HG03442 (cell line): ENCODE data around the gene RHCE.
"Not testable (repeated sequence)": the region's sequence is repeated elsewhere in the genome, so short reads cannot be mapped to it uniquely, and the experiment has no call there.

ENCODE experiments used
- ATAC-seq: cut with Tn5 transposase; IDR thresholded peaks from one replicate; pipeline ENCODE4 v1.9.1; 2021; ENCODE audit warnings: mild to moderate bottlenecking, moderate library complexity; ENCODE audit not compliant: unreplicated experiment

RHCE gene

GRCh38 chr1:25433389-25434186 lies 13.0 kb upstream of the RHCE start:
- no peak for ATAC-seq

DNA sequence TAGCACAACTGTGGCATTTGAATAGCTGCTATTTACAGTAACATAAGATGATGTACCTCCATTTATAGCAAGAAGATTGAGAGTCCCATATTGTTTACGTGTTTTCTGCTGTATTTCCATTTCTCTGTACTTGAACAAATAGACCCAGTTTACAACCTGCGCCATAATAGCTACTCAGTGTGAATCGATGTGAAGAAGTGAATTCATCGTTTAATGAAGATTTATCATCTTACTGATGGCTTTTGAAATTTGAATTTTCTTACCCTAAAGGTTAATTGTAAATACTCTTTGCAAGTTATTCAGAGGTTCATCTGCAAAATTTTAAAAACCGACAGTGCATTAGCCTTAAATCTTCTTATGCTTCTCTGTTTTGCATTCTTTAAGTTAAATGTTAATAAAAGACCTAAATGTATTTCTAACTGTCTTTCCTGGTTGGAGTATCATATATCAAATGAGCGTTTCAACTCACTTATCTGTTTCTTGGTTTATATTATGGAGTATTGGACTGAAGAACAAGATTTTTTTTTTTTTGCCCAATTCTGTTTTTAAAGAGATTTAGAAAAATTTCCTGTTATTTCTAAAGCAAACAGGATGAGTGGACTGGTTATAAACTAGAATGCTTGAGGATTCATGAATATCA lies 12.2 kb upstream of the RHCE start:
- ATAC-seq = no peak

DNA sequence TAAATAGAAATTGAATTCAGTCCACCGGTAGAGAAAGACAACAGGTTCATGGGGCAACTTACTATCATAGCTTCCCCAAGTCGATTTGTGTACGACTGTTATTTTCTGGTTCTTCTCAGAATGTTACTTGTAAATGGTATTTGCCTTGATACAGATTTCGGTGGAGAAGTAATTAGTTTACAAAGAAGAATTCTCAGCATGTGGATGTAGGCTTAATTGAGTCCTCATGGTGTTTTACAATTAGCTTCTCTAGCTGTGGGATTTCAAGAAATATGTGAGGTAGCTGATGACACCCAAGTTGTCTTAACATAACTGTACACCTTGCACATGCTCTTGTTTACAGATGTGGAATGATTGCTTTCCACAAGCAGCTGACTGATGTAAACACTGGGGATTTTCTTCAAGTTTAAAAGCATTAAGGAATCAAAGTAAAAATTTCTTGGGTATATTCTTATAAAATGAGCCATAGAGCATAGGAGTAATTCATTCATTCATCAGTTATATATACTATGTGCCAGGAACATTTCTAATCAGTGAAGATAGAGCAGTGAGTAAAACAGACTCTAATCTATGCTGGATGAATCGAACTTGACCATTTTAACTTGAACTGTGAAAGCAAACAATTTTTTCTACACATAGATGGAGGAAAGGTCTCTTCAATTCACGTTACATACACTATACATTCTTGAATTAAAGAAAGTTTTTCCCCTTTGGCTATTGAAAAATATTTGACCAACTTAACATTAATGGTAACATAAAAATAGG lies 11.5 kb upstream of the RHCE start:
- no peak for ATAC-seq

- peak; percentile 21 for ATAC-seq
Measured at GRCh38 chr1:25430967-25431881, 10.6 kb upstream of the RHCE start.

DNA sequence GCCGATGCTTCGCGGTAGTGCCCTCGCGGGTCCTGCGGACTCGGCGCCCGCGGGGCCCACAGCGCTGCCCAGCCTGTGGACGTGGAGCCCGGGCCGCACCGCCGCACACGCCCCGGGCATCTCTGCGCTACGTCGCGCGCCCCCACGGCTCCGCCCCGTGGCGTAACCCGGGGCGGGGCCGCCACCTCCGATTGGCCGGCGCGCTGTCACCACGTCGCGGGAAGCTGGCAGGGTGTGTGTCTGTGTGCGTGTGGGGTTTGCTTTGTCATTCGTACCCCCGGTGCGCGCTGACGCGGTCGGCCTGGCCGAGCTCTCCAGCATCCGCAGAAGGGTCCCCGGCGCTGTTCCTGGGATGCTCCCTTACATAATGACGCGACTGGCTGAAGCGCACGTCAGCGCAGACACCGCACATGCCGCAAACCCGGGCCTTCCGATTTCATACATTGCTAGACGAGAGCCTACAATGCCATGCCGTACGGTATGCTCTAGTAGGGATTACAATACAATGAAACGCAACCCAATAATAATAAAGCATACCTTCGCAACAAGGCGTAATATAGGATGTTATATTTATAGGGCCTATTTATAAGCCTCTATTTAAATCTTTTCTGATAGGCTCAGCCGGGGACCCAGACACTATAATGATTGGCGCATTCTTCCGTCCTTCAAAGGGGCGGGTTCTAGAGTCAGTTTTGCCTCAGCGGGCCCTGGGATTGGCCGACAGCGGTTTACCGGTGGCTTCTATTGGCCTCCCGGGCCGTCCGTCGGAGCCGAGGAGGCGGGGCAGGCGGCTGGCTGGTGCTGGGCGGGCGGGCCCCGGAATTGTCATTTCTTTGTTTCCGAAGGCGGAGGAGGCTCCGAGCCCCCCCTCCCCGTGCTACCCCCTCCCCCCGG lies 9.7 kb upstream of the RHCE start, which contains the start of gene MACO1:
Gene MACO1, plus strand, starts transcription at position 825 of the 894 bp plus-strand sequence. CDS start 202 bp downstream, outside the sequence.
- ATAC-seq = peak; percentile 83

DNA sequence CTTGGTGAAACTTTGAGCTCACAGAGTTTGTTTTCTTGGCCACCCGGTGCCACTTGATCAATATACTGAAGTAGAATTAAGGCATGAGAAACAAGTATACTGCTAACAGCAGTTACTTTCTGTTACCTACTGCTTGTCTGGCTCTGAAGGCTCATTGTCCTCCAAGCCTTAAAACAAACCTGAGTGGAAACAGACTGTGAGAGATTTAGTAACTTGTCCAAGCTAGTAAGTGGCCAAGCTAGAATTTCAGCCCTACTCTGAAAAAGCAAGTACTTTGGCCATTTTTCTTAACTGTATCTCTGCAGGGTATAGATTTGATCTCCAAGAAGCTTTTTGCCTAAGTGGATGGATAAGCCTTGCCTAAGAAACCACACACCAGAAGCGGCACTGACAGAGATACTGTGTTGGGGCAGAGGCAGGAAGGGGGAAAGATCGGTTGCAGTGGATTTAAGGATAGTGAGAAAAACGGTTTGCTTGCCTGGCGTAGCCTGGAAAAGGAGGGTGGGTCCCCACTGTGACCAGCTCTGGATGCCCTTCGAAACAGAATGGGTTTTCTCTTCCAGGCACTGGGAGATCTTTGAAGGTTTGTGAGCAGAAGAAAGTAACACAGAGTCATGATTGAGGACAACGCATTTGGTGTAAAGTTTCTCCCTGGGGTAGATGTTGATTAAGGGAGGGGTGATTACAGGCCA lies 8.0 kb upstream of the RHCE start:
- ATAC-seq = no peak

DNA sequence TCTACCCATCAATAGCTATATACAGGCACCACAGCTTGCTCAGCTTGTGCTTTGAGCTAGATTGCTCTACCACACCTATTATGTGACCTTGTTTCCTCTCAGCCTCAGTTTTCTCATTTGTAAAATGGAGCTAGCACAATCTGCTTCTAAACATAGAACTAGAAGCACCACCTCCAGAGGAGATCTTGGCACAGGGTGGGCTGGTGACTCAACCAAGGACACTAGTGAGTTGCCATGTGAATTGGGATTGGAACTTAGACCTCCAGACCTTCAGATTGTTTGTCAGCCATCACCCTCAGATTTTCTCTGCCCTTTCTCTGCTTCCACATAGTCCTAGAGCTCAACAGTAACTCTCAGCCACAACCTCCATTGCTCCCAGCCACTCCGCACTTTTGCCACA lies 7.1 kb upstream of the RHCE start:
- no peak for ATAC-seq

DNA sequence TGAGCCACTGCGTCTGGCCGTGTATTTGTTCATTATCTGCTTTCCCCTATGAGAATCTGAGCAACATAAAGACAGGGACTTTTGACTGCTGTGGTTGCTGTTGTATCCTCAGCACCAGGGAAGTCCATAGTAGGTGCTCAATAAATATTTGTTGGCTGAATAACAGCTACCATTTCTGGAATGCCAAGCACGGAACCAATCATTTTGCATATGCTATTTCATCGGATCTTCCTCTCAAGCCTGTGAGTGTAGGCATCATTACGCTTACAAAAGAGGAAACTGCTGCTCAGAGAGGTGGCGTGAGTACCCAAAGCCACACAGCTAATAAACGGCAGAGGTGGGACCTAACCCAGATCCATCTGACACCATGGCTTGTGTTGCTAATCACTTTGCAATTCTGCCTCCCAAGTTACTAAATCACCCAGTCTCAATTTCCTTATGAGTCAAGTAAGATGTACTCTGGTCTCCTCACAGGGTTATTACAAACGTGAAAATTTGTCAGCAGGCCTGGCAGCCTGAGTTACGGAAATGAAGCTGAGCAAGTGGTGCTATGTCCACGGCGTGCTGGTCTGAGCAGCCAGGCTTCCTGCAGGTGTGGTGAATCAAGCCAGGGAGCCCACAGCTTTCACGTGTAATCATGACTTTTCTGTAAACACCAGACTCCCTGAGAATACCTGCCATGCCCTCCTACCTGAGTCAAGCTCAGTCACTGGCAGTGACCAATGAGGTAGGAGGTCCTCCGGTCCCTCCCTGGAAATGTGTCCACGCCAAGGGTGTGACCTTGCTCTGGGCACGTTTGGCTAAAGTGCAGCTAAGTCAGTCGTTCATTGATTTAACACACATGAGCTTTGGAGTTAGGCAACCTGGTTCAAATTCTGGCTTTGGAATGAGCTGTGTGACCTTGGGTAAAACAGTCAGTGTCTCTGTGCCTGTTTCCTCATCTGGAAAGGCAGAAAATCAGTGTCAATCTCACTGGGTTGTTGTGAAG lies 4.8 kb upstream of the RHCE start:
- ATAC-seq = no peak

DNA sequence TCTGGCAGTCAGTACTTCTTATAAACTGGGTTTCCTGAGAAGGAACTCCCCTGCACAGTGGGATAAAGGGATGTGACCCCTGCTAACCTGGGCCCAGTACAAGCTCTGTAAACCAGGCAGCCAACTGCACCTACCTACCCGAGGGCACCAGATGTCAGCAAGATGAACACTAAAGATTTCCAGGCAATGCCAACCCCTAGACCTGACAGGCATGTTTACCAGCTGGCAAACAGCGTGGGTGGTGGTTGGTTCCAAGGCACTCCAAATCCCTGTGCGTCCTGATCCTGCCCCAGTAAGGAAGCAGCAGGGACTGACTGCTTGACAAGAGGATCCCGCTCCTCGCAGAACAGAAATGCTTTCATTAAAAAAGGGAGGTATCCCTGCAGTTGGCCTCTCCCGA lies 2.6 kb upstream of the RHCE start:
- ATAC-seq = not testable (repeated sequence)

DNA sequence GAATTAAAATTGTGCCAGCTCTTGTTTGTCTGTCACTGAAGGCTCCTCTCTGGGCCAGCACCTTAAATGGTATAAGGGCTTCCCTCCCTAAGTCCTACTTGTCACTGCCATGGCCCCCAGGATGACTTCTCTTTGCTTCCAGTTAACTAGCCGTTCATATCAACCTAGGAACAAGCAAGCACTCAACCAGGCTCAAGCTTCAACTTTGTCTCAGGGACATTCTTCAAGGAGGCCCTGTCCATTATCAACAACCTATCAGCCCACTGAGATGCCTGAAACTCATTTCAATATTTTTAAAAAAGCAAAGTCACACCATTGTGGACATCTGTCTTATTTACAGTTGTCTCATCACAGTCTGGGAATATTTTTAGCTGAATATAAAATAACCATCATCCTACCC lies 1.3 kb downstream of the RHCE start:
- not testable (repeated sequence) for ATAC-seq

DNA sequence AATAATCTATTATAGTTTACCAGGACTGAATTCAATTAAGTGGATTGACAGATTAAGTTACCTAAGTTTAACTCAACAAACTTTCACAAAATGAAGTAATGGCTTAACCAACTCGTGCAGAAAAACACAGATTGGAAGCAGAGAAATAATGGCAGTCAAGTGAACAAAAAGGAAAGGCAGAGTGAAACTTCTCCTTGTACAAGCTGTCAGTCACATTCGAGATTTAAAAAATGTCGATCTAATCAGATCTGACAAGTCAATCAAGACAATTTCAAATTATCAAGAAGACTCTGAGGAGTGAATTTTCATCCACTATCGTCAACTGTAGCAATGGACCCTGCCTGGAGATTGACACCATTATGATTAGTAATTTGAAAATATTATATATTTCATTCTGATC lies 3.3 kb downstream of the RHCE start:
- ATAC-seq = not testable (repeated sequence)

GRCh38 chr1:25414578-25414977 lies 6.0 kb downstream of the RHCE start:
- not testable (repeated sequence) for ATAC-seq

DNA sequence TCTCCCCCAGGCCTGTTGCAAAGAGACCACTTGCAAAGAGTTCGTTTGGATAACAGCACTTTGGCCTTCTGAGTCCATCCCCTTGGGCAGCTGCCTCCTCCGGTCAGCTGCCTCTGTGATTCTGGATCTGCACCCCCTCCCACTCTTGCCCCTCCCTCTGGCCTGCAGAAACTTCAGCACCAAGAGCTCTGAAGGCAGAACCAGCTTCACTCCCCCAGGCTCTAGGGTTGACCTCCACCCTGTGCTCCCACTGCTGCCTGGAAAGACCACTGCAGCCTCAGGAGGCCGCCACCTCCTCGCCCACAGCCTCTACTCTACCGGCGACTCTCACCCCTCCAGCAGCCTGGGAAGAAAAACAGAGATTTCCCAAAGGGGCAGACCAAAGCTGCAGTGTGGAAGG lies 6.5 kb downstream of the RHCE start:
- ATAC-seq = not testable (repeated sequence)

- ATAC-seq = not testable (repeated sequence)
Measured at GRCh38 chr1:25412872-25413623, 7.6 kb downstream of the RHCE start.

DNA sequence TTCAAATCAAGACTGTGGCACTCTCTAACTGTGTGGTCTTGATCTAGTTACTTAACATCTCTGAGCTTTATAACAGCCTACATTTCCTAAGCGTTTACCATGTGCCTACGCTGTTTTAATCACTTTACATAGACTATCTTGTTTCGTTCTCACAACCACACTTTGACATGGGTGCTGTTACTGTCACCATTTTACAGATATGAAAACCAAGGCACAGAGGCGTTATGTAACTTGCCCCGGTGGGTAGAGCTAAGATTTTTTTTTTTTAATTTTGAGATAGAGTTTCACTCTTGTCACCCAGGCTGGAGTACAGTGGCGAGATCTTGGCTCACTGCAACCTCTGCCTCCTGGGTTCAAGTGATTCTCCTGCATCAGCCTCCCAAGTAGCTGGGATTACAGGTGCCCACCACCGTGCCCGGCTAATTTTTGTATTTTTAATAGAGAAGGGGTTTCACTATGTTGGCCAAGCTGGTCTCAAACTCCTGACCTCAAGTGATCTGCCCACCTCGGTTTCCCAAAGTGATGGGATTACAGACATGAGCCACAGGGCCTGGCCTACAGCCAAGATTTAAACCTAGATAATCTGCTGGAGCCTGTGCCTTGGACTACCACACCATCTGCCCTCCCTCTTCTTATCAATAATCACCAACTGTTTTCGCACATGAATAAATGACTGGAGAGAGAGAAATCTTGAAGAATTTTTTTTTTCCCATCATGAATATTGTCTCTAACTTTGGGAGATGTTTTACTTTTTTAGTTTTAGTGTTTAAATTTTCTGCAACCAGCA lies 10.8 kb downstream of the RHCE start:
- ATAC-seq = not testable (repeated sequence)

- not testable (repeated sequence) for ATAC-seq
Measured at GRCh38 chr1:25405731-25406305, 14.8 kb downstream of the RHCE start.
